Left lobe of liver (tissue), 2 donors: ENCODE results near the gene ETF1. TPM values are rescaled to one million over a fixed set of nuclear protein-coding genes. Genes with fewer than 3 reads are reported as not detected.

ENCODE experiments used
- ATAC-seq: fragments of 200-7000 bp; cut with Tn5 transposase; one replicate; pipeline ENCODE4 v1.9.1; 2020; ENCODE audit warnings: mild to moderate bottlenecking, moderate library complexity
- DNase-seq: peaks from one replicate; pipeline ENCODE4 v3.0.0-alpha.2; 2020; ENCODE audit warnings: low spot score
- total RNA-seq: library from RNA; stranded (reverse); gene quantifications from one replicate; pipeline ENCODE4 v1.2.1, GENCODE V29; 2021
- donor health status: DM: no; HTN: no; CAD: no; lungs with moderate emphysema.
- donor health status: DM: no; HTN: yes; CAD: no.

The ETF1 gene
- total RNA-seq, 1 donor from 2014 or later: 28.1 TPM

- DNase-seq: peak; percentile 96
- ATAC-seq: peak; percentile 67
Measured at GRCh38 chr5:138465261-138466124, 77.5 kb downstream of the ETF1 start, which contains the start of gene EGR1. EGR1 (plus strand) TSS chr5:138465479; CDS start chr5:138465762, 283 bp downstream.

GRCh38 chr5:138464388-138465260 is 78.4 kb downstream of the ETF1 start:
- ATAC-seq (peak; percentile 75), DNase-seq (peak; percentile 98)

GRCh38 chr5:138464008-138464387 is 79.0 kb downstream of the ETF1 start:
- ATAC-seq: peak; percentile 69
- peak; percentile 97 for DNase-seq

GRCh38 chr5:138463419-138464007 is 79.5 kb downstream of the ETF1 start:
- ATAC-seq (no peak), DNase-seq (no peak)

GRCh38 chr5:138461343-138462125 is 81.5 kb downstream of the ETF1 start:
- DNase-seq: no peak
- ATAC-seq: no peak

GRCh38 chr5:138460032-138460693 is 82.9 kb downstream of the ETF1 start:
- DNase-seq (no peak), ATAC-seq (no peak)

GRCh38 chr5:138459311-138459933 is 83.6 kb downstream of the ETF1 start:
- DNase-seq: no peak
- no peak for ATAC-seq

GRCh38 chr5:138458856-138459255 is 84.2 kb downstream of the ETF1 start:
- DNase-seq: no peak
- ATAC-seq: no peak

GRCh38 chr5:138458384-138458783 is 84.7 kb downstream of the ETF1 start:
- DNase-seq (no peak), ATAC-seq (peak; percentile 28)

- peak; percentile 17 for ATAC-seq
- DNase-seq: no peak
Measured at GRCh38 chr5:138457531-138458275, 85.3 kb downstream of the ETF1 start.

Other genes with a start within 250 kb of the ETF1 start
- not detected for gene CDC25C, start 211.4 kb downstream of the ETF1 start, total RNA-seq
- 10.4 TPM for gene FAM53C, start 205.0 kb downstream of the ETF1 start, total RNA-seq
- gene KDM3B, start 190.6 kb downstream of the ETF1 start, total RNA-seq: 16.3 TPM
- gene REEP2, start 104.2 kb downstream of the ETF1 start, total RNA-seq: not detected
- 12.1 TPM for gene EGR1, start 77.8 kb downstream of the ETF1 start, total RNA-seq
- gene HSPA9, start 32.2 kb upstream of the ETF1 start, total RNA-seq: 201 TPM
- gene CTNNA1, start 210.2 kb upstream of the ETF1 start, total RNA-seq: 116 TPM